Glomerular endothelial cell (primary cell): ENCODE results near the gene CENPVL1. TPM values are rescaled to one million over a fixed set of nuclear protein-coding genes. Genes with fewer than 3 reads are reported as not detected.
A peak's percentile ranks its signal among the peaks of the same experiment; 100 is the strongest.
"Not testable (repeated sequence)": the region's sequence is repeated elsewhere in the genome, so short reads cannot be mapped to it uniquely, and the experiment has no call there.

ENCODE experiments used
- DNase-seq: peaks from one replicate; pipeline ENCODE4 v3.0.0-alpha.2; 2011; ENCODE audit warnings: low read depth, low spot score; ENCODE audit errors: extremely low read depth
- total RNA-seq: library from RNA; depleted of rRNA; stranded (reverse); fragments of >200 nt; gene quantifications from 2 replicates; pipeline ENCODE4 v1.2.3, GENCODE V29; 2015

The CENPVL1 gene
- total RNA-seq = not detected in 2 replicates

- DNase-seq = not testable (repeated sequence)
Observed at GRCh38 chrX:51710277-51711164, at the start of gene CENPVL1. Gene CENPVL1 (plus strand): TSS chrX:51710512. CDS start chrX:51710512, 0 bp downstream.

DNA sequence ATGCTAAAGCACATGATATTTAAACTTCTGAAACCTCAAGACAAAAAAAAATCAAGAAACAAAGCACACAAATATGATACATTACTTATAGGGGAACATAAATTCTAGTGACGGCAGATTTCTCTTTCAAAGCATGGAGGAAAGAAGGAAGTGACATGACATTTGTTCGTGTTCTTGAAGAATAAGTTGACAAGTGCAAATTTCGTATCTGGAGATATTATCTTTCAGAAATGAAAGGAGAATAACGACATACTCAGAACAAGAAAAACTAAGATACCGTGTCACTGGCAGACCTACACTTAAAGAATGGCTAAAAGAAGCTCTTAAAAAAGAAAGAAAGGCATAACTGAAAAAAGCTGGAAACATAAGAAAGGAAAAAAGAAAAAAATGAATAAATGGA is 44.3 kb upstream of the CENPVL1 start:
- no peak for DNase-seq

- not testable (repeated sequence) for DNase-seq
Observed at GRCh38 chrX:51679689-51680433, 30.5 kb upstream of the CENPVL1 start.

DNA sequence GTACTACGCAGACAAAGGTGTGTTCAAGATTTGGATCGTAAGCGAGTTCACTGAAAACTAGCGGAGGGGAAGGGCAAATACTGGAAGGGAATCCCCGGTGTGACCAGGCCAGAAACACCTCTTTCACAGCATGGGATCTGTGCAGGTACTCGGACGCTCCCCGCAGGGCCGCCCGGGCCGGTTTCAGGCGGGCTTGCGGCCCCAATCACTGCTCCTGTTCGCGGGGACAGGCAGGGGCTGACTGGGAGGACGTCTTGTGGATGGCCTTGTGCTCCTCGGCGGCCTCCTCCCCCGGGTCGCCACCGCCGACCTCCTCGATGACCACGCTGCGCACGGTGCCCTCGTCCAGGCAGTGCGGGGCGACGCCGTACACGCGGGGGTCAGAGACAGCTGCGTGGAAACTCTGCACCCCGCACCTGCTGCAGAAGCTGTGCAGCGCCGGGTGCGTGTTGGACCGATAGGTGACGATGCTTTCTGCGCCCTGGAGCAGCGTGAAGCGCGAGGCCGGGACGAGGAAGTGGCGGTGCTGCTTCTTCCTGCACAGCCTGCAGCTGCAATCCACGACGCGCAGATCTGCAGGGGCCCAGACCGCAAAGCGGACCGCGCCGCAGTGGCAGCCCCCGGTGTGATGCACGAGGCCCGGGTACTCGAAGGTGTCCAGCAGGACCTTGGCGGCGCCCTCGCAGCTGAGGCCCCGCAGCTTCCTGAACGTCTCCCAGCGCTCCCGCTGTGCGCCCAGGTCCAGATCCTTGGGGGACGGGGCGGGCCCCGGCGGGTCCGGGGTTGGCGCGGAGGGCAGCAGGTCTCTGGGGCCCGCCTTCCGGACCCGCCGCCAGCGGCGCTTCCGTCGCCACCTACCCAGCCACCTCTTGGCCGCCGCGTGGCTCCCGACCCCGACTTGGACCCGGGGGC is 28.2 kb upstream of the CENPVL1 start:
- not testable (repeated sequence) for DNase-seq

GRCh38 chrX:51682720-51683062 is 27.6 kb upstream of the CENPVL1 start, which contains the start of gene CENPVL2:
Gene CENPVL2 (minus strand): TSS chrX:51682831. CDS start chrX:51682831, 0 bp downstream.
- DNase-seq = not testable (repeated sequence)

DNA sequence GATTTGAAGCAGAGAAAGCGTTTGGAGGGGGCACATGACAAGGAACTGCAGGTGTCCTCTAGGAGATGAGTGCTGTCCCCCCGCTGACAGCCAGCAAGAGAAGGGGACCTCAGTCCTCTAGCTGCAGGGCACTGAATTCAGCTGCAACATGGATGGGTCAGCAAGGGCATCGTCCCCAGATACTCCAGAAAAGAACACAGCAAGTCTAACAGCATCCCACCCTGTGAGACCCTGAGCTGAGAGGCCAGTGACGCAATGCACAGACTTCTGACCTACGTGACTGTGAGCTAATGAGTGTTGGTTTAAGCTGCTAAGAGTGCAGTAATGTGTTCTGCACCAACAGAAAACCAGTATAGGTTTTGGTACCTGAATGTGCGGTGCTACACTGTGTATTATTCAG is 16.1 kb upstream of the CENPVL1 start:
- DNase-seq = no peak

GRCh38 chrX:51697397-51697796 is 12.9 kb upstream of the CENPVL1 start:
- DNase-seq = no peak

DNA sequence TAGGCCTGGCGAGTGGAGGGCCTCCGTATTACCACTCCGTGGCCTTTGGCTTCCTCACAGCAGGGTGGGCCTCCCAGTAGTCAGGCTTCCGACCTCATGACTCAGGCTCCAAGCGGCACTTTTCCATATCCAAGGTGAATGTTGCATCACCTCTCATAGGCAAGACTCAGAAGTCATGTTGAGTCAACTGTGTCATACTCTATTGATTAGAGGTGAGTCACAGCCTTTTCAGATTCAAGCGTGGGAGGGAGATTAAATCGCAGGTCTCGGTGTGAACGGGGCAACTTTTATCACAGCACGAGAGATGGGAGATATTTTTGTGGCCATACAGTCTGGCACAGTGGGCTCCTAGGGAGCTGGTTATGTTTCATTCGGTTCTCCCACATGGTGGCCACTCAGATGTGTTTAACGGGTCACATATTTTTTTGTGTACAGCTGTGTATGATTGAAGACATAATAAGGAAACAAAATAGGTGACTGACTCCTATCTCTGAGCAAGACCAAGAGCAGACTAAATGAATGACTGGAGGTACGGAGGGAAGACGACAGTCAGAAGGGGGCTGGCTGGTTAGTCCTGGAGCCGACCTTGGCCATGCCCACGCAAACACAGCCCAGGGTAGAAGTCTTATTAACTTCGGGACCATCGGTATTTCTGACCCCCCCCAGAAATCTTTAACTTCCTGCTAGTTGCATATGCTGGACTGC is 2.8 kb downstream of the CENPVL1 start:
- not testable (repeated sequence) for DNase-seq

DNA sequence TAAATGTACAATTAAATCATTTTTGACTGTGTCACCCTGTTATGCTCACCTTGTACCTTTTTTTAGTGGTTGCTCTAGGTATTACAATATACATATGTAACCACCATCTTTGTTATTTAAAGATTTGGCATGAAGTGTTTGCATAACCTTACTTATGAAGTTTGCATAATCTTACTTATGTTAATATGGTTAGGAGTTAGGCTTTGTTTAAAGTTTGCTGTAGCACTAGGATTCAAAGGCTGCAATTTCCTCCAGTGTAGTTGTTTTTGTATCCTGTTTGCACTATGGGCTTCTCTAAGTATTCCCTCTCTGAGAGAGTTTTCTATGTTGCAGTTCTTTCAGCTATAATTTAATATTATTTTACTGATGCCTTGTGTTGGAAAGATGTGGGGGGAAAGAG is 17.9 kb downstream of the CENPVL1 start:
- DNase-seq = no peak

- no peak for DNase-seq
Observed at GRCh38 chrX:51737091-51737490, 26.8 kb downstream of the CENPVL1 start.

DNA sequence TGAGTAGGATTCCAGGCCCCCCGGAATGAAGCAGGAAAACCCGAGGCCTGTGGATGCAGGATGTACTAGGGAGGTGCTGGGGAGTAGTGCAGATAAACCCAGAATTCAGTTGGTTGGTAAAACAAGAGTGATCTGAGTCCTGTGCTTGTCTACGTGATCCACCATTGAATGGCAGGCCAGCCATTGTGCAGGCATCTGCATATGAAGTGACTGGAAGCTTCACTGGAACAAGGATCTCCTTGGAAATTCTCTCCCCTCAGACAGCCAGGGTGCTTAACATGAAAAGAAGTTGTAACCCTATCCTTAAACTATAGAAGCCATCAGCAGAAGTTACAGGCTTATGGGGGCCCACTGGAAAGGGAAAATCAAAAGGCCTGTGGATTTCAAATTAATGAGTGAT is 32.3 kb downstream of the CENPVL1 start:
- DNase-seq = no peak

DNA sequence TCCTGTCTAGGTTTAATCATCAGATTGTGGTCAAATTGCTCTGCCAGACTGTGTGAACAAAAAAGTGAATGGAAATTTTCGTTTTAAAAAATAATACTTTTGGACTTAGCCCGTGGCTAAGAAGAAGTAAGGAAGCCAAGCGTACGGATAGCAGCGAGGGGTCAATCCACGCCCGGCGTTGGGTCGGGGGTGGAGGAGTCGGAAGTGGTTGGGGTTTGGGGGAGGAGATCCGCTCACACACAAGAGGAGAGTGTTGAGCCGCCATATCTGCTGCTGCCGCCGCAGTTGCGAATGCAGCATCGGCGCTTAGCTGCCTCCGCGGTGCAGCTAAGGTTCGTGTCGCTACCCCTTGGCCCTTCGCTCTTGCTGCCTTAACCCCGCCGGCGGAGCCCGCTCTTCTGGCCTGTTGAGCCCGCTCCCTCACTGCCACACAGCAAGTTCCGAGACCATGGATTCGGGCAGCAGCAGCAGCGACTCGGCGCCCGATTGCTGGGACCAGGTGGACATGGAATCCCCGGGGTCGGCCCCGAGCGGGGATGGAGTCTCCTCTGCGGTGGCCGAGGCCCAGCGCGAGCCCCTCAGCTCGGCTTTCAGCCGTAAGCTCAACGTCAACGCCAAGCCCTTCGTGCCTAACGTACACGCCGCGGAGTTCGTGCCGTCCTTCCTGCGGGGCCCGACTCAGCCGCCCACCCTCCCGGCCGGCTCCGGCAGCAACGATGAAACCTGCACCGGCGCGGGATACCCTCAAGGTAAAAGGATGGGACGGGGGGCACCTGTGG is 33.1 kb downstream of the CENPVL1 start, which contains the start of gene GSPT2:
Gene GSPT2 (plus strand): TSS at position 264 of the 779 bp plus-strand sequence. CDS start 185 bp downstream, at position 449.
- DNase-seq = peak; percentile 18

DNA sequence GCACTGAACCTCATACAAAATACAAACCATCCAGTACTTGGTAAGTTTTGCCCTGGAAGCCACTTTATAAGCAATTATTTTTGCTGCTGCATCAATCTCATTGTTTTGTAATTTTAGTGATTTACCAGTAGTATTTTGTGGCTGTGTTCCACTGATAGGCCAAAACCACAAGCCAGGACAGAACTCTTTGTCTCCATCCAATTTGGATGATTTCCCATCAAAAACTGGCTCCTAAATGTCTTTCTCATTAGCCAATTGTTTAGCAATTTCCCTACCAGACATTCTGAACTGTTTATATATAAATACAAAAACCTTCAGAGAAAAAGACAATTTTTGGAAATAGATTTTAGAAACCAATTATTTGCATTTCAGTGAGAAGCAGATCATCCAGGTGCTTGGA is 37.4 kb downstream of the CENPVL1 start:
- no peak for DNase-seq

DNA sequence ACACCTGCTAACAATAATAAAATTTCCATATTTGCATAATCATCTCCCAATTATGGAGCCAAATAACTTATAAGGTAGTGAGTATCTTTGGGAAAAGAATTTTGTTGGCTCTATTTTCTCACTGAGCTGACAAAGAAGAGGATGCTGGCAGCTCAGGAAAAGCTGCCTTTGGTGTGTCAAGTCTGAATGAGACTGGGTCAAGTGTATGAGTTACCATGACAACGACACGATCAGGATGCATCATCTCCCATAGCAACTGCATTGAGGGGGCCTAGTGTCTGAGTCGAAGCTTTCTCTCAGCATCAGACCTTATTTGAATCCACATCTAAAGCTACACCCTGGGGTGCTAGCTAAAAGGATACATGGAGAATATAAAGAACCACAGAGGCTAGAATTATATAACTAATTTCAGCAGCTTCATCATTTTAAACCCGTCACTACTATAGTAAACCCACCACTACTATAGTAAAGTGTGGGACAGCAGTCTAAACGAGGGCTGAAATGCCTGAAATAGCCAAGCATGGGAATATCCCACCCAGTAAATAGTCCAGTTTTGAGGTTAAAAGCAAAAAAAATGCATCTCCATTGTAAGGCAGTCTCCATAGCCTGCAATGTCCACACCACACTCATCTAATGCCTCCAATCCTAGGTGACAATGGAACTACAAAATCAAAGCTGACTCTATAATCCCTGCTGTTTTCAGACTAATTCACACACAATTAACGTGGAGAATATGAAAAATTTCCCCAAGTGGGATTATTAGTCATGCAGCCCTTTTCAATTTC is 48.9 kb downstream of the CENPVL1 start:
- no peak for DNase-seq

GRCh38 chrX:51760657-51761056 is 50.3 kb downstream of the CENPVL1 start:
- no peak for DNase-seq
